ENCODE results near the gene C8G. TPM values are rescaled to one million over a fixed set of nuclear protein-coding genes. Genes with fewer than 3 reads are reported as not detected.
A peak's percentile ranks its signal among the peaks of the same experiment; 100 is the strongest.

Gene C8G
- total and polyA plus RNA-seq, 9 of the 15 experiments (the other 6 are each of a cell fraction or from before 2014, with no cell fraction given), result 0.35 to 5.9 (median 2.7) TPM; not detected in 2

DNA sequence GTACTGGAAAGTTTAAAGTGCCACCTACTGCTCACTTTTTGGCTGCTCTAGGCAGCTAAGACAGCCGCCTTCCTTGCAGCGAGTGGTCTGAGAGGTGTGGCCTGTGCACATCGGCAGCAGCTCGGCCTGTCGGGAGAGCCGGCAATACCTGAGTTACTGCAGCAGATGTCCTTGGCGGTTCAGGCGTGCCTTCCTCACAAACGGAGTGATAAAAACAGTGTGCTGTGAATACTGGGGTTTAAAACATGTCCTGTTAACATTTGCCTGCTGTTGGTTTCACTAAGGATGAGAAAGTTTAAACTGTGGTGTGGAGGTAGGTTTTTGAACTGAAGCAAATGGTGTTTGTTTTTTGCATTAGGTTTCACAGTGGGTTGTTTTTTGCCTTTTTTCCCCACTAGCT is 45.8 kb upstream of the C8G start (continued):
- no peak for TF ChIP-seq LCOR (CRISPR knock-in tag; IDR thresholded peaks at IDR 0.05)
- no peak for TF ChIP-seq ZNF324 (CRISPR knock-in tag; IDR thresholded peaks at IDR 0.05)
- TF ChIP-seq MTA2 (IDR thresholded peaks at IDR 0.05; ENCODE audit: low read depth), result no peak
- TF ChIP-seq CBFA2T2 (conservative IDR thresholded peaks at IDR 0.05), result no peak
- TF ChIP-seq HOMEZ (CRISPR knock-in tag; IDR thresholded peaks at IDR 0.05), result no peak
- TF ChIP-seq RAD51 (IDR thresholded peaks at IDR 0.05; ENCODE audit: borderline replicate concordance, low read depth), result no peak
- TF ChIP-seq ZEB2 (IDR thresholded peaks at IDR 0.05), result no peak

- ATAC-seq (no peak), DNase-seq (ENCODE audit: extremely low read depth in 1 of 4, low spot score in 3 of 4) (no peak), FAIRE-seq (no peak)
- H4K20me1 ChIP-seq (replicated peaks; ENCODE audit: control insufficient read depth, insufficient read depth, low read length), result peaks cover 5% of the 10 kb centered on the region
- 96% methylated on average over 9 of the region's 10 CpGs for WGBS (ENCODE audit: insufficient coverage, low coverage, missing lambda C conversion rate)
- POLR2A ChIA-PET, result interaction anchor here (1.0 kb wide), 1 partner anchor 23 kb away, joined by 6 read pairs; no protein-coding TSS in a partner anchor
- H3K27ac ChIP-seq (ENCODE audit: extremely low read depth, low read depth, low read length), result no peak overlapping the region
- no TSS peak for BruUV-seq (replicated peaks)
- no peak overlapping the region for H2AFZ ChIP-seq (ENCODE audit: low read depth, low read length)
- CTCF ChIA-PET (ENCODE audit: low intra/inter-chr PET ratio), result no interaction called here
- no peak for TF ChIP-seq CXXC5 (CRISPR knock-in tag; IDR thresholded peaks at IDR 0.05)
- peak; percentile 51 for TF ChIP-seq ZFP36 (IDR thresholded peaks at IDR 0.05; ENCODE audit: low read depth, low read length, partially characterized antibody)
- no peaks in the 10 kb centered on the region for H3K9me1 ChIP-seq (ENCODE audit: control insufficient read depth, insufficient read depth, low read length)
- H3K27me3 ChIP-seq (ENCODE audit: control insufficient read depth in 2 of 2, insufficient read depth in 2 of 2, low read length in 2 of 2), result no peaks in the 10 kb centered on the region
- peaks cover 0 to 8% of the 10 kb centered on the region in 2 experiments; a peak in 2 of 5 replicates for H3K4me1 ChIP-seq (replicated peaks in 1 of 2; ENCODE audit: control insufficient read depth in 2 of 2, insufficient read depth in 2 of 2, low read length in 2 of 2)
- H3K9ac ChIP-seq (ENCODE audit: insufficient read depth in 1 of 2, low read depth in 2 of 2, low read length in 2 of 2), result no peak overlapping the region
- peaks cover 15% of the 10 kb centered on the region for H3K79me2 ChIP-seq (ENCODE audit: control insufficient read depth, insufficient read depth, low read length)
- no peak overlapping the region for H3K4me2 ChIP-seq (ENCODE audit: insufficient read depth, low read length)
- H3K9me3 ChIP-seq (replicated peaks; ENCODE audit: control insufficient read depth, insufficient read depth, low read depth, low read length), result no peaks in the 10 kb centered on the region
- intact Hi-C loops (cut with micrococcal nuclease), result no loop called here
- in situ Hi-C loops (cut with MboI), result no loop called here
- H3K36me3 ChIP-seq (ENCODE audit: control insufficient read depth, insufficient read depth, low read length), result peaks cover 72% of the 10 kb centered on the region
- H3K4me3 ChIP-seq, result no peak overlapping the region
Observed at GRCh38 chr9:136900556-136900955, 44.5 kb upstream of the C8G start.
